Panc1 (cell line): ENCODE measurements around the gene KDM4D. TPM values are rescaled to one million over a fixed set of nuclear protein-coding genes. Genes with fewer than 3 reads are reported as not detected.

Source experiments
- ATAC-seq: fragments of 200-7000 bp; cut with Tn5 transposase; 2 replicates; pipeline ENCODE4 v1.9.1; 2020; ENCODE audit warnings: mild to moderate bottlenecking, moderate library complexity
- BruUV-seq: library from RNA; stranded (reverse); fragments of 400-500 nt; replicated peaks from 2 replicates; lab custom pipeline; 2021; lab: Mats Ljungman, UMichigan
- CTCF ChIA-PET: fragments of 300-600 bp; sonication (Branson Sonifier 250); formaldehyde crosslinking; loops from one replicate; lab custom pipeline; 2022; ENCODE audit warnings: antibody characterized with exemption; lab: Charles Lee
- POLR2A ChIA-PET: fragments of 300-600 bp; sonication (Branson Sonifier 250); formaldehyde crosslinking; loops from one replicate; lab custom pipeline; 2022; ENCODE audit warnings: antibody characterized with exemption; lab: Charles Lee
- DNase-seq: peaks from one replicate; pipeline ENCODE4 v3.0.0-alpha.2; 2010; ENCODE audit warnings: low read depth, low spot score
- H3K27ac ChIP-seq: 2 replicates; pipeline ENCODE4 v1.5.1; 2011; ENCODE audit warnings: mild to moderate bottlenecking, low read length, inconsistent platforms
- H3K27me3 ChIP-seq: fragments of 200-500 bp; sonication (Bioruptor generic); 2 replicates; pipeline ENCODE4 v1.6.0; 2014; ENCODE audit warnings: low read length, inconsistent platforms; ENCODE audit not compliant: control insufficient read depth, insufficient read depth
- H3K36me3 ChIP-seq: fragments of 200-500 bp; sonication (Bioruptor generic); 2 replicates; pipeline ENCODE4 v1.5.1; 2014; ENCODE audit warnings: inconsistent platforms, mild to moderate bottlenecking, low read length, moderate library complexity; ENCODE audit not compliant: control insufficient read depth, insufficient read depth
- H3K4me1 ChIP-seq: 2 replicates; pipeline ENCODE4 v1.5.1; 2011; ENCODE audit warnings: inconsistent platforms, mild to moderate bottlenecking, low read length, moderate library complexity; ENCODE audit not compliant: control insufficient read depth, insufficient read depth
- H3K4me3 ChIP-seq, 2 experiments: 2 replicates each; pipeline ENCODE4 v1.5.1; 2011 to 2012; ENCODE audit warnings: low read depth in 2 of 2, low read length in 2 of 2, mild to moderate bottlenecking in 2 of 2, inconsistent platforms in 1 of 2, moderate library complexity in 1 of 2
- H3K9me3 ChIP-seq: fragments of 200-500 bp; sonication (Bioruptor generic); 2 replicates; pipeline ENCODE4 v1.5.1; 2014; ENCODE audit warnings: low read depth, mild to moderate bottlenecking, inconsistent platforms, low read length, moderate library complexity; ENCODE audit not compliant: control insufficient read depth, insufficient read depth
- CTCF ChIP-seq: fragments of 450-650 bp; IDR thresholded peaks from 2 replicates; pipeline ENCODE4 v1.5.1; 2017; ENCODE audit warnings: mild to moderate bottlenecking
- POLR2AphosphoS5 ChIP-seq: IDR thresholded peaks from 2 replicates; pipeline ENCODE4 v1.6.1; 2012; ENCODE audit warnings: mild to moderate bottlenecking, low read depth, low read length, moderate library complexity
- REST ChIP-seq, 2 experiments: IDR thresholded peaks; 2 replicates each; pipeline ENCODE4 v1.6.1; 2011 to 2012; ENCODE audit warnings: low read depth in 2 of 2, control low read depth in 1 of 2, low read length in 1 of 2, mild to moderate bottlenecking in 1 of 2, moderate library complexity in 1 of 2; ENCODE audit not compliant: insufficient read depth in 1 of 2
- SIN3A ChIP-seq: IDR thresholded peaks from 2 replicates; pipeline ENCODE4 v1.6.1; 2012; ENCODE audit warnings: low read depth, mild to moderate bottlenecking, low read length, moderate library complexity, borderline replicate concordance; ENCODE audit not compliant: insufficient read depth
- TCF7L2 ChIP-seq: IDR thresholded peaks from 2 replicates; pipeline ENCODE4 v1.6.1; 2011; ENCODE audit warnings: mild to moderate bottlenecking, low read depth, low read length, inconsistent platforms
- in situ Hi-C: cut with HindIII; loops from 2 replicates; pipeline ENCODE4 v1.10.0; 2016; ENCODE audit warnings: low sequenced_read_pairs, low pct_unique_long_range_greater_than_20kb
- intact Hi-C: fragments of 100-400 bp; cut with micrococcal nuclease; formaldehyde crosslinking; loops from one replicate; pipeline ENCODE4 v1.10.0; 2022; ENCODE audit not compliant: unreplicated experiment
- total RNA-seq: library from RNA; stranded (reverse); gene quantifications from one replicate; pipeline ENCODE4 v1.2.1, GENCODE V29; 2021; ENCODE audit not compliant: unreplicated experiment

The KDM4D gene
- total RNA-seq, 1 experiment from 2014 or later = 0.87 TPM

GRCh38 chr11:94933223-94934130 is 40.0 kb upstream of the KDM4D start:
- ChIA-PET POLR2A (no interaction called here), CTCF (no interaction called here)
- no TSS peak for BruUV-seq
- H3K9me3 ChIP-seq = no peaks in the 10 kb centered on the region
- intact Hi-C loops (no loop called here), in situ Hi-C loops (no loop called here)
- DNase-seq (no peak), ATAC-seq (no peak)
- no peaks in the 10 kb centered on the region for H3K36me3 ChIP-seq
- H3K27me3 ChIP-seq = 0 out of 2 replicates have a peak, but pooled peaks cover 2% of the 10 kb centered on the region
- no peak for TF ChIP-seq TCF7L2
- no peak for TF ChIP-seq POLR2AphosphoS5
- no peak for TF ChIP-seq SIN3A
- no peak for TF ChIP-seq CTCF
- TF ChIP-seq REST (IDR thresholded peaks at IDR 0.05; ENCODE audit: insufficient read depth in 1 of 2, low read depth in 2 of 2, low read length in 1 of 2) = no peak
- H3K4me3 ChIP-seq = no peak overlapping the region
- no peaks in the 10 kb centered on the region for H3K4me1 ChIP-seq
- no peak overlapping the region for H3K27ac ChIP-seq

- ATAC-seq = 0 out of 2 replicates have a peak, but pooled peaks have one; percentile 30
- TF ChIP-seq REST (IDR thresholded peaks at IDR 0.05; ENCODE audit: insufficient read depth in 1 of 2, low read depth in 2 of 2, low read length in 1 of 2) = no peak
- TF ChIP-seq CTCF = no peak
- TF ChIP-seq POLR2AphosphoS5 = no peak
- TF ChIP-seq SIN3A = no peak
- TF ChIP-seq TCF7L2 = no peak
- in situ Hi-C loops = no loop called here
- peaks cover 3% of the 10 kb centered on the region; the same call in 1 of the 2 replicates for H3K27me3 ChIP-seq
- H3K4me1 ChIP-seq = no peaks in the 10 kb centered on the region
- no peak overlapping the region for H3K4me3 ChIP-seq
- H3K9me3 ChIP-seq = no peaks in the 10 kb centered on the region
- no TSS peak for BruUV-seq
- POLR2A ChIA-PET = no interaction called here
- intact Hi-C loops = no loop called here
- no peaks in the 10 kb centered on the region for H3K36me3 ChIP-seq
- no peak for DNase-seq
- CTCF ChIA-PET = no interaction called here
- no peak overlapping the region for H3K27ac ChIP-seq
These were observed 39.1 kb upstream of the KDM4D start for GRCh38 chr11:94934362-94934761.
